DND-41 (cell line): ENCODE results near the gene NDE1.

Source experiments
- EZH2 ChIP-seq: IDR thresholded peaks from 3 replicates; pipeline ENCODE4 v1.6.1; 2012; ENCODE audit warnings: borderline replicate concordance, low read depth, mild to moderate bottlenecking, moderate library complexity, low read length, inconsistent platforms; ENCODE audit not compliant: severe bottlenecking
- TF ChIP-seq, protein P1 (sequence below): IDR thresholded peaks from 2 replicates; pipeline ENCODE4 v1.5.1; 2012; ENCODE audit warnings: borderline replicate concordance, low read length, moderate library complexity, mild to moderate bottlenecking; ENCODE audit not compliant: poor library complexity, severe bottlenecking; ENCODE audit errors: extremely low read depth

DNA sequence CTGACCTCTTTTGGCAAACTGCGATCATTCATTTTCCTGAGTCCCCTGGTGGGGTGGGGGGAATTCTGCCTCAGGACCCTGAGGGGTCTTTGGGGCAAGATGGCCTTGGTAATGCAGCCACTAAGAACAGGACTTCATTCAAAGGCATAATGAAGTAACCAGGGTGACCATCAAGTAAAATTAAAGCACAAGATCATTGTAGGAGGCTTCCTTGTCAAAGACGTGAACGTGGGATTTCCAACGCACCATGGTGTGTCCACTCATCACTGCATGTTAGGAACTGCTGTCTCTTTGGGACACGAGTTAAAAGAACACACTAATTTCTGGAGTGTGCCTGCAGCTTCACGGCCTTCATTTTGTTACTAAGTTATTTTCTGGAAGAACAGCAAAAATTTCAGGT is 51.3 kb downstream of the NDE1 start:
- TF ChIP-seq, protein P1, sequence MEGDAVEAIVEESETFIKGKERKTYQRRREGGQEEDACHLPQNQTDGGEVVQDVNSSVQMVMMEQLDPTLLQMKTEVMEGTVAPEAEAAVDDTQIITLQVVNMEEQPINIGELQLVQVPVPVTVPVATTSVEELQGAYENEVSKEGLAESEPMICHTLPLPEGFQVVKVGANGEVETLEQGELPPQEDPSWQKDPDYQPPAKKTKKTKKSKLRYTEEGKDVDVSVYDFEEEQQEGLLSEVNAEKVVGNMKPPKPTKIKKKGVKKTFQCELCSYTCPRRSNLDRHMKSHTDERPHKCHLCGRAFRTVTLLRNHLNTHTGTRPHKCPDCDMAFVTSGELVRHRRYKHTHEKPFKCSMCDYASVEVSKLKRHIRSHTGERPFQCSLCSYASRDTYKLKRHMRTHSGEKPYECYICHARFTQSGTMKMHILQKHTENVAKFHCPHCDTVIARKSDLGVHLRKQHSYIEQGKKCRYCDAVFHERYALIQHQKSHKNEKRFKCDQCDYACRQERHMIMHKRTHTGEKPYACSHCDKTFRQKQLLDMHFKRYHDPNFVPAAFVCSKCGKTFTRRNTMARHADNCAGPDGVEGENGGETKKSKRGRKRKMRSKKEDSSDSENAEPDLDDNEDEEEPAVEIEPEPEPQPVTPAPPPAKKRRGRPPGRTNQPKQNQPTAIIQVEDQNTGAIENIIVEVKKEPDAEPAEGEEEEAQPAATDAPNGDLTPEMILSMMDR = no peak
- no peak for TF ChIP-seq EZH2
